OCI-LY7 (cell line): ENCODE measurements around the gene TINAGL1. TPM values are rescaled to one million over a fixed set of nuclear protein-coding genes. Genes with fewer than 3 reads are reported as not detected.

ENCODE experiments used
- BruUV-seq: library from RNA; stranded (reverse); fragments of 400-500 nt; replicated peaks from 2 replicates; lab custom pipeline; 2021; lab: Mats Ljungman, UMichigan
- CTCF ChIA-PET: fragments of 300-600 bp; sonication (Branson Sonifier 250); formaldehyde crosslinking; loops from one replicate; lab custom pipeline; 2022; ENCODE audit warnings: antibody characterized with exemption; ENCODE audit not compliant: unreplicated experiment; lab: Charles Lee
- POLR2A ChIA-PET: fragments of 300-600 bp; sonication (Branson Sonifier 250); formaldehyde crosslinking; loops from one replicate; lab custom pipeline; 2022; ENCODE audit warnings: antibody characterized with exemption; lab: Charles Lee
- DNase-seq: peaks from one replicate; pipeline ENCODE4 v3.0.0-alpha.2; 2015; ENCODE audit warnings: low spot score
- H2AFZ ChIP-seq: fragments of 200-600 bp; sonication (generic), shearing (Covaris generic); 2 replicates; pipeline ENCODE4 v1.6.1; 2014; ENCODE audit warnings: mild to moderate bottlenecking, antibody characterized with exemption, low read length, moderate library complexity
- H3K27ac ChIP-seq: fragments of 200-600 bp; sonication (generic); 2 replicates; pipeline ENCODE4 v1.5.1; 2014; ENCODE audit warnings: mixed run types, low read depth, mild to moderate bottlenecking, moderate library complexity, low read length, inconsistent platforms; ENCODE audit not compliant: poor library complexity, severe bottlenecking
- H3K36me3 ChIP-seq: fragments of 200-600 bp; sonication (generic); 2 replicates; pipeline ENCODE4 v1.6.1; 2014; ENCODE audit warnings: mild to moderate bottlenecking, antibody characterized with exemption, low read length, moderate library complexity, mixed read lengths; ENCODE audit not compliant: insufficient read depth
- H3K4me1 ChIP-seq: fragments of 200-600 bp; sonication (generic); 2 replicates; pipeline ENCODE4 v1.5.1; 2014; ENCODE audit warnings: mild to moderate bottlenecking, low read length; ENCODE audit not compliant: insufficient read depth, poor library complexity, severe bottlenecking
- H3K4me2 ChIP-seq: fragments of 200-600 bp; sonication (generic); 2 replicates; pipeline ENCODE4 v1.6.1; 2014; ENCODE audit warnings: mild to moderate bottlenecking, low read length
- H3K4me3 ChIP-seq: fragments of 200-600 bp; sonication (generic); 2 replicates; pipeline ENCODE4 v1.5.1; 2014; ENCODE audit warnings: mild to moderate bottlenecking, low read depth, low read length; ENCODE audit not compliant: poor library complexity, severe bottlenecking
- H3K79me2 ChIP-seq: fragments of 200-600 bp; sonication (generic); 2 replicates; pipeline ENCODE4 v1.6.1; 2016; ENCODE audit warnings: low read depth, mild to moderate bottlenecking, low read length, moderate library complexity, mixed read lengths; ENCODE audit not compliant: insufficient read depth
- H3K9me2 ChIP-seq: fragments of 200-600 bp; sonication (generic); 2 replicates; pipeline ENCODE4 v1.6.1; 2016; ENCODE audit warnings: mild to moderate bottlenecking, low read length, mixed read lengths; ENCODE audit not compliant: insufficient read depth
- H3K9me3 ChIP-seq: fragments of 200-600 bp; sonication (generic); 2 replicates; pipeline ENCODE4 v1.6.1; 2014; ENCODE audit warnings: mild to moderate bottlenecking, mixed run types, low read length, mixed read lengths
- H4K20me1 ChIP-seq: fragments of 200-600 bp; sonication (generic); 2 replicates; pipeline ENCODE4 v1.6.1; 2014; ENCODE audit warnings: mild to moderate bottlenecking, antibody characterized with exemption, low read length, moderate library complexity, mixed read lengths; ENCODE audit not compliant: insufficient read depth
- CTCF ChIP-seq: fragments of 200-600 bp; sonication (generic); conservative IDR thresholded peaks from 2 replicates; pipeline ENCODE4 v1.5.1; 2014; ENCODE audit warnings: mild to moderate bottlenecking, antibody characterized with exemption, low read length, moderate library complexity, mixed read lengths
- EZH2phosphoT487 ChIP-seq: fragments of 200-600 bp; sonication (generic); IDR thresholded peaks from 2 replicates; pipeline ENCODE4 v1.6.1; 2018; ENCODE audit warnings: low read depth, borderline replicate concordance, mild to moderate bottlenecking, mixed run types, antibody characterized with exemption, low read length, moderate library complexity, mixed read lengths
- intact Hi-C: fragments of 100-400 bp; cut with micrococcal nuclease; formaldehyde crosslinking; loops from one replicate; pipeline ENCODE4 v1.10.0; 2022; ENCODE audit not compliant: unreplicated experiment
- total RNA-seq, 2 experiments: library from RNA; depleted of rRNA in 1 of 2; stranded (reverse); fragments of >200 nt in 1 of 2; shearing (Covaris generic) in 1 of 2; gene quantifications; 2 replicates each; pipeline ENCODE4 v1.2.3, GENCODE V29; 2014 to 2022

TINAGL1 gene
- total RNA-seq, 2 experiments from 2014 or later = 0.17 TPM; not detected in 1

GRCh38 chr1:31588751-31589515 is 12.6 kb downstream of the TINAGL1 start:
- POLR2A ChIA-PET = no interaction called here
- no peaks in the 10 kb centered on the region for H3K9me3 ChIP-seq
- no TSS peak for BruUV-seq

GRCh38 chr1:31591425-31592093 is 15.2 kb downstream of the TINAGL1 start:
- Histone ChIP-seq H3K4me1 (no peaks in the 10 kb centered on the region), H3K4me3 (no peak overlapping the region), H3K36me3 (no peaks in the 10 kb centered on the region), H4K20me1 (no peaks in the 10 kb centered on the region), H3K4me2 (no peak overlapping the region), H2AFZ (no peak overlapping the region), H3K27ac (no peak overlapping the region), H3K79me2 (no peaks in the 10 kb centered on the region), H3K9me3 (no peaks in the 10 kb centered on the region), H3K9me2 (no peaks in the 10 kb centered on the region)
- ChIA-PET POLR2A (no interaction called here), CTCF (no interaction called here)
- no peak for DNase-seq
- BruUV-seq = no TSS peak
- intact Hi-C loops = no loop called here
- TF ChIP-seq EZH2phosphoT487 = no peak
- no peak for TF ChIP-seq CTCF

More at GRCh38 chr1:31588751-31589515, 12.6 kb downstream of the TINAGL1 start:
- no peaks in the 10 kb centered on the region for H4K20me1 ChIP-seq
- H3K79me2 ChIP-seq = no peaks in the 10 kb centered on the region
- H3K36me3 ChIP-seq = no peaks in the 10 kb centered on the region
- H3K4me3 ChIP-seq = no peak overlapping the region
- TF ChIP-seq EZH2phosphoT487 (no peak), CTCF (no peak)
- H3K9me2 ChIP-seq = no peaks in the 10 kb centered on the region
- CTCF ChIA-PET = no interaction called here
- no peaks in the 10 kb centered on the region for H3K4me1 ChIP-seq
- H3K4me2 ChIP-seq = no peak overlapping the region
- no peak for DNase-seq
- no peak overlapping the region for H3K27ac ChIP-seq
- H2AFZ ChIP-seq = no peak overlapping the region
- intact Hi-C loops = no loop called here

DNA sequence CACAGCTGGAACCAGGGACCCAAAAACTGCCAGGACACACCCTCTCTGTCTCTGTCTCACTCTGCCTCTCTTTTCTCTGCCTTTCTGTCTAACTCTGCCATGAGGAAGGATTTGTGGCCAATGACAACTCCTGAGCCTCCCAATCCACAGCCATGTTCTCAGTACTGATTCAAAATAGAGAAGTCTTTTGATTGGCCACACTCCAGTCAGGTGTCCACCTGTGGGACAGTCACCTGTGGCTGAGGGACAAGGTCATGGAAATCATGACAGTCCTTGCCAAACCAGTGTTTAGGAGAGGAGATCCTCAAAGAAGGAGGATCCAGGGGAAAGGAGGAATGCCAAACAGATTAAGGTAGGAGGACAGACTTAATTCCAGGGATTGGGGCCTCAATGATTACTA is 15.8 kb downstream of the TINAGL1 start:
- Histone ChIP-seq H3K4me2 (no peak overlapping the region), H2AFZ (no peak overlapping the region), H3K4me1 (no peaks in the 10 kb centered on the region), H3K9me3 (no peaks in the 10 kb centered on the region), H3K9me2 (no peaks in the 10 kb centered on the region), H3K4me3 (no peak overlapping the region), H4K20me1 (no peaks in the 10 kb centered on the region), H3K27ac (no peak overlapping the region), H3K36me3 (no peaks in the 10 kb centered on the region), H3K79me2 (no peaks in the 10 kb centered on the region)
- intact Hi-C loops = no loop called here
- DNase-seq = no peak
- CTCF ChIA-PET = no interaction called here
- POLR2A ChIA-PET = interaction anchor here (0.6 kb wide), 1 partner anchor 170 kb away, joined by 5 read pairs; no protein-coding TSS in a partner anchor
- BruUV-seq = no TSS peak
- TF ChIP-seq EZH2phosphoT487 = no peak
- TF ChIP-seq CTCF = no peak
